Endothelial cell (in vitro differentiated cells): ENCODE data around the gene HOXC11. TPM values are rescaled to one million over a fixed set of nuclear protein-coding genes. Genes with fewer than 3 reads are reported as not detected.
A peak's percentile ranks its signal among the peaks of the same experiment; 100 is the strongest.

Source experiments
- DNase-seq: peaks from one replicate; pipeline ENCODE4 v3.0.0; 2021; ENCODE audit warnings: low spot score
- H3K27ac Mint-ChIP-seq: one replicate; pipeline ENCODE4 v1.8.0; 2021; ENCODE audit warnings: mixed read lengths, inconsistent platforms; ENCODE audit not compliant: unreplicated experiment
- H3K27me3 Mint-ChIP-seq: one replicate; pipeline ENCODE4 v1.8.0; 2021; ENCODE audit warnings: mild to moderate bottlenecking, moderate library complexity, mixed read lengths, inconsistent platforms; ENCODE audit not compliant: unreplicated experiment
- H3K36me3 Mint-ChIP-seq: one replicate; pipeline ENCODE4 v1.8.0; 2021; ENCODE audit warnings: mild to moderate bottlenecking, low read depth, mixed read lengths, inconsistent platforms; ENCODE audit not compliant: unreplicated experiment
- H3K4me1 Mint-ChIP-seq: one replicate; pipeline ENCODE4 v1.8.0; 2021; ENCODE audit warnings: mild to moderate bottlenecking, mixed read lengths, inconsistent platforms; ENCODE audit not compliant: unreplicated experiment
- H3K4me3 Mint-ChIP-seq: one replicate; pipeline ENCODE4 v1.8.0; 2021; ENCODE audit warnings: mild to moderate bottlenecking, mixed read lengths, inconsistent platforms; ENCODE audit not compliant: unreplicated experiment
- H3K9me3 Mint-ChIP-seq: one replicate; pipeline ENCODE4 v1.8.0; 2021; ENCODE audit warnings: mixed read lengths, inconsistent platforms; ENCODE audit not compliant: unreplicated experiment
- CTCF ChIP-seq: fragments of 200-600 bp; sonication (generic); IDR thresholded peaks from one replicate; pipeline ENCODE4 v1.5.0; 2021; ENCODE audit warnings: antibody characterized with exemption; ENCODE audit not compliant: unreplicated experiment
- total RNA-seq: library from RNA; stranded (reverse); fragmentation: NEBNext Ultra II Directional; extraction: Animal tissue kit (Norgen Biotek cat#: 25700); gene quantifications from one replicate; pipeline ENCODE4 v1.2.1, GENCODE V29; 2021; ENCODE audit not compliant: unreplicated experiment

The HOXC11 gene
- total RNA-seq, 1 donor from 2014 or later: 0.38 TPM

GRCh38 chr12:54010972-54011664 is 38.2 kb downstream of the HOXC11 start:
- Mint-ChIP-seq H3K27me3 (peaks cover 30% of the 10 kb centered on the region), H3K4me1 (peaks cover 12% of the 10 kb centered on the region), H3K36me3 (no peaks in the 10 kb centered on the region), H3K4me3 (peak overlapping the region; percentile 47), H3K9me3 (no peaks in the 10 kb centered on the region), H3K27ac (no peak overlapping the region)
- no peak for TF ChIP-seq CTCF
- no peak for DNase-seq

- H3K4me1 Mint-ChIP-seq: peaks cover 12% of the 10 kb centered on the region
- no peak for DNase-seq
- H3K9me3 Mint-ChIP-seq: no peaks in the 10 kb centered on the region
- no peak for TF ChIP-seq CTCF
- no peak overlapping the region for H3K27ac Mint-ChIP-seq
- no peaks in the 10 kb centered on the region for H3K36me3 Mint-ChIP-seq
- peaks cover 30% of the 10 kb centered on the region for H3K27me3 Mint-ChIP-seq
- H3K4me3 Mint-ChIP-seq: no peak overlapping the region
These were observed 39.0 kb downstream of the HOXC11 start for GRCh38 chr12:54011665-54012532.

- DNase-seq: no peak
- H3K27me3 Mint-ChIP-seq: peaks cover 29% of the 10 kb centered on the region
- TF ChIP-seq CTCF: no peak
- H3K36me3 Mint-ChIP-seq: no peaks in the 10 kb centered on the region
- no peaks in the 10 kb centered on the region for H3K9me3 Mint-ChIP-seq
- no peak overlapping the region for H3K4me3 Mint-ChIP-seq
- no peak overlapping the region for H3K27ac Mint-ChIP-seq
- peaks cover 15% of the 10 kb centered on the region for H3K4me1 Mint-ChIP-seq
These were observed 39.9 kb downstream of the HOXC11 start for GRCh38 chr12:54012631-54013409.

GRCh38 chr12:54014377-54015017 is 41.6 kb downstream of the HOXC11 start:
- H3K9me3 Mint-ChIP-seq: no peaks in the 10 kb centered on the region
- DNase-seq: no peak

More at GRCh38 chr12:54014377-54015017, 41.6 kb downstream of the HOXC11 start:
- Mint-ChIP-seq H3K36me3 (no peaks in the 10 kb centered on the region), H3K27me3 (peaks cover 31% of the 10 kb centered on the region), H3K4me3 (no peak overlapping the region), H3K27ac (no peak overlapping the region), H3K4me1 (peaks cover 17% of the 10 kb centered on the region)
- no peak for TF ChIP-seq CTCF
